T-helper 2 cell treated with Interferon-gamma antibody and Interleukin-4, amounts not matched to agents 5 μg/mL and 100 μg/mL, for 36 hours (primary cell): ENCODE data around the gene OGFOD3.
"Not testable (repeated sequence)": the region's sequence is repeated elsewhere in the genome, so short reads cannot be mapped to it uniquely, and the experiment has no call there.

Experiments
- DNase-seq: peaks from one replicate; pipeline ENCODE4 v3.0.0; 2021; ENCODE audit warnings: low spot score
- H3K27ac Mint-ChIP-seq: one replicate; pipeline ENCODE4 v1.8.0; 2021; ENCODE audit warnings: mild to moderate bottlenecking, mixed read lengths
- H3K27me3 Mint-ChIP-seq: one replicate; pipeline ENCODE4 v1.8.0; 2021; ENCODE audit warnings: low read depth, mixed read lengths
- H3K36me3 Mint-ChIP-seq: one replicate; pipeline ENCODE4 v1.8.0; 2021; ENCODE audit warnings: low read depth, mixed read lengths
- H3K4me1 Mint-ChIP-seq: one replicate; pipeline ENCODE4 v1.8.0; 2021; ENCODE audit warnings: low read depth, mixed read lengths
- H3K4me3 Mint-ChIP-seq: one replicate; pipeline ENCODE4 v1.8.0; 2022; ENCODE audit warnings: mild to moderate bottlenecking, moderate library complexity, mixed read lengths
- H3K9me3 Mint-ChIP-seq: one replicate; pipeline ENCODE4 v1.8.0; 2021; ENCODE audit warnings: mixed read lengths

The OGFOD3 gene, protein sequence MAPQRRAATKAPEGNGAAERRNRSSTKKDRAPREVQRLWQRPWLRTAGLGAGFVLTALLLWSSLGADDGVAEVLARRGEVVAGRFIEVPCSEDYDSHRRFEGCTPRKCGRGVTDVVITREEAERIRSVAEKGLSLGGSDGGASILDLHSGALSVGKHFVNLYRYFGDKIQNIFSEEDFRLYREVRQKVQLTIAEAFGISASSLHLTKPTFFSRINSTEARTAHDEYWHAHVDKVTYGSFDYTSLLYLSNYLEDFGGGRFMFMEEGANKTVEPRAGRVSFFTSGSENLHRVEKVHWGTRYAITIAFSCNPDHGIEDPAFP

DNA sequence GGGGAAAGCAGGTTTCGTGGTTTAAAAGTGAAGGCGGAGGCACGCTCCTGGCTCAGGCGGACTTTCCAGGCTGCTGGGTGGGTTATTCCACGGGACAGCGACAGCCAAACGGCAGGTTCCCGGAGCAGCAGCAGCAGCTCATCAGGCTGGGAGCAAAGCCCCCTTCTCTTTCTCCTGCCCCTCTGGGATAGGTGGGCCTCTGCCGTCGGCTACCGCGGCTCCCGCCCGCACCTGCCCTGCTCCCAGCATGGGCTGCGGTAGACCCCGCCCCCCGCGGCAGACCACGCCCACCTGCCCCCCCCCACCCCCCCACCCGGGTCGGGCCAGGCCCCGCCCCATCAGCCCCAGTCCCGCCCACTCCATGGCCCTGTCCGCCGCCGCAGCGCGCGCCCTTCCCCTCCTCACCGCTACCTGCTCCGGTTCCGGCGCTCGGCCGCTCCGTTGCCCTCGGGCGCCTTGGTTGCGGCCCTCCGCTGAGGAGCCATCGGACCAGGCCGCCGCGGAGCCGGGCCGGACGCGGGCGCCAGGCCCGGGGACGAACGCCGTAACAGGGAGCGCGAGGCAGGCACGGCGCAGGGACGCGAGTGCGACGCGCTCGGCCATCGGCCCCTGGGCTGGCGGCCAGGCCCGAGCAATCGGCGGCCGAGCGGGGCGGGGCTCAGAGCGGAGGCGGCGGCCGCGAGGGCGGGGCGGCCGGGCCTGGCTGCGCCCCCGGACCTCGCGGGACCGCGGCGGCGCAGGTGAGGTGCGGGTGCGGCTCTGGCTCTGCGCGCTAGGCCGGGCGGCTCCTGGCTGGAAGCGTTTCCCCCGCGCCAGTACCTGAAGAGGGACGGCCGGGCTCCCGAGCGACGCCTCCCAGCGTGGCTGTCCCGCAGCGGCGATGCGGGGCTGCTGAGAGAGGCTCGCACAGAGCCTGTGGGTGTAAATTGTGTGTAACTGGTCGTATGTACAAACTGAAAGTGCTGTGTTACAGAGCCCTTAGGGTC is at the start of gene OGFOD3, which contains the start of gene HEXD:
TSS of gene OGFOD3 (minus strand) at position 586 of the 986 bp plus-strand sequence. CDS start at position 485, 101 bp downstream.
TSS of gene HEXD (plus strand) at position 347 of the 986 bp plus-strand sequence. CDS start 1,453 bp downstream, outside the sequence.
- peak; percentile 90 for DNase-seq
- Mint-ChIP-seq H3K27ac (peak within 1 kb of the TSS; percentile 87), H3K36me3 (peaks cover 32% of the 10 kb centered on the region), H3K9me3 (no peaks in the 10 kb centered on the region), H3K4me3 (peak within 1 kb of the TSS; percentile 80), H3K4me1 (peaks cover 22% of the 10 kb centered on the region), H3K27me3 (no peaks in the 10 kb centered on the region)

DNA sequence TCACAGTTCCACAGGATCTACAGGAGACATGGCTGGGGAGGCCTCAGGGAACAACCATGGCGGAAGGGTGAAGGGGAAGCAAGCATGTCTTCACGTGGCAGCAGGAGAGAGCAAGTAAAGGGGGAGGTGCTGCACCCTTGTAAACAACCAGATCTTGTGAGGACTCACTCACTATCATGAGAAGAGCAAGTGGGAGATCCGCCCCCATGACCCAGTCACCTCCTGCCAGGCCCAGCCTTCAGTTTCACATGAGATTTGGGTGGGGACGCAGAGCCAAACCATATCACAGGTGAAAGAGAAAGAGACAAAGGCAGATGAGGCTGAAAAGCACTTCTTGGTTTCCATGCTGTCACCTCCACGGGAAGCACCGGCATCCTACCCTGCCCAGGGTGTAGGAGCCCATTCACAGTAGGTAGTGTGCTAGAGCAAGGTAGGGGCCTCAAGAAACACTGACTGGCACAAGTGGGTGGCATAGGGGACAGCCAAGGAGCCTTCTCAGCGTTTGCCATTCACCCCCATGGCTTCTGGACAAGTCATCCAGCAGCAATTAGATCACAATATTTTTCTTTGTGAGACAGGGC is 46.7 kb upstream of the OGFOD3 start:
- no peak for DNase-seq
- Mint-ChIP-seq H3K27me3 (no peaks in the 10 kb centered on the region), H3K36me3 (peaks cover 66% of the 10 kb centered on the region), H3K9me3 (no peaks in the 10 kb centered on the region), H3K27ac (peak overlapping the region; percentile 76), H3K4me1 (peaks cover 20% of the 10 kb centered on the region), H3K4me3 (no peak overlapping the region)

DNA sequence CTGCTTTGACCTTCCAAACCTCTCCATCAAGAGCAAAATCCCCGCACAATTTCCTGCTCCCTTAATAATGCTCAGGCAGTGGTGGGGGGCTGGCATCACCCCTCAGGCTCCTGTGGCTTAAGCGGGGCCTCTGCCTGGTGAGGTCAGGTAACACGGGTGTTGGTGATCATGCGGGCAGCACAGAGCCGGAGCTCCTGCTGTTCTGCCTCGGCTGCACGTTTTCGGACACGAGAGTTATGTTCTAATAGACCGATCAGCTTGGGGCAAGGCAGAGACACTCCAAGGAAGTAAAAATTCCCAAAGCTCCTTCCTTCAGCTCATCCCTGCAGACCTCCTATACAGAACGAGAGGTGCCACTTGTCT is 46.2 kb upstream of the OGFOD3 start:
- Mint-ChIP-seq H3K4me3 (no peak overlapping the region), H3K27me3 (no peaks in the 10 kb centered on the region), H3K36me3 (peaks cover 65% of the 10 kb centered on the region), H3K9me3 (no peaks in the 10 kb centered on the region), H3K4me1 (peaks cover 22% of the 10 kb centered on the region), H3K27ac (no peak overlapping the region)
- no peak for DNase-seq

DNA sequence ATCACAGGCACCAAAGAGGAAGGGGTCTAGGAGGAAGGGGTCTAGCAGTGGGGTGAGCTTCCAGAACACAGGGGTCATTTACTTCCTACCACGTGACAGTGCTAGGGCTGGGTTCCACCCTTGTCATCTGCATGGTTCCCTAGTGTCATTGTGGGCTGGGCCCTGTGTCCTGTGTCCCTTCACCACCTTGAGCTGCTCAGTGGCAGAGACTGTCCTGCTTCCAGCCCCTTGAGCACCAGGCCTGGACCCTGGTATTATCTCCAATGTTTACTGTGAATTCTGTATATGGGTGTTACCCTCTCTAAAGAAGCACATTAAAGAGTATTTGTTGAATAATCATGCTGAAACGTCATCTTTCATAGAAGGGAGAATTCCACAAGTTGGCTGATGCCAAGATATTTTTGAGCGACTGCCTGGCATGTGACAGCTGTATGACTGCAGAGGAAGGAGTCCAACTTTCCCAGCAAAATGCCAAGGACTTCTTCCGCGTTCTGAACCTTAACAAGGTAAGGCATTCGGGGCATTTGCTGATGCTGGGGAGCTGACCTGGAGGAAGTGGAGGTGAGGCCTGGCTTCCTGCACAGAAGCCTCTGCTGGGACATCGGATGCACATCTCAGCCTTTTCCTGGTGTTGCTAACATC is 45.7 kb upstream of the OGFOD3 start:
- no peak overlapping the region for H3K27ac Mint-ChIP-seq
- H3K9me3 Mint-ChIP-seq: no peaks in the 10 kb centered on the region
- no peak overlapping the region for H3K4me3 Mint-ChIP-seq
- H3K27me3 Mint-ChIP-seq: no peaks in the 10 kb centered on the region
- peaks cover 64% of the 10 kb centered on the region for H3K36me3 Mint-ChIP-seq
- no peak for DNase-seq
- peaks cover 26% of the 10 kb centered on the region for H3K4me1 Mint-ChIP-seq

DNA sequence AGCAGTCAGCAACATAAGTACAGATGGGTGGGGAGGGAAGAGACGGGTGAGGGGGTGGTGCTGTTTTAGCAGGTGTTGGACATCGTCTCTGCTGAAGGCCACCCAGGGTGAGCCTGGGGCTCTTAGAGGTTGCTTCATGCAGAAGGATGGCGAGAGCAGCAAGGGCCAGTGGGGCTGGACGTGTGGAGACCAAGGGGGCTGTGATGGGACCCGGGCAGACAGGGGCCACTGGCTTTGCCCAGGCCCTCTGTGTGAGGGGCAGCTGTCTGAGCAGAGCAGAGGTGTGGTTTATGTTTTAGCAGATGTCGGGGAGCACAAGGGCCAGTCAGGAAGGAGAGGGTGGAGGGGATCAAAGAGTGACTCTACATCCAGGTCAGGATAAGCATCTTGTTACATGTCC is 45.0 kb upstream of the OGFOD3 start:
- peak overlapping the region; percentile 22 for H3K27ac Mint-ChIP-seq
- DNase-seq: no peak
- H3K27me3 Mint-ChIP-seq: no peaks in the 10 kb centered on the region
- H3K9me3 Mint-ChIP-seq: no peaks in the 10 kb centered on the region
- no peak overlapping the region for H3K4me3 Mint-ChIP-seq
- H3K36me3 Mint-ChIP-seq: peaks cover 57% of the 10 kb centered on the region
- H3K4me1 Mint-ChIP-seq: peaks cover 23% of the 10 kb centered on the region

DNA sequence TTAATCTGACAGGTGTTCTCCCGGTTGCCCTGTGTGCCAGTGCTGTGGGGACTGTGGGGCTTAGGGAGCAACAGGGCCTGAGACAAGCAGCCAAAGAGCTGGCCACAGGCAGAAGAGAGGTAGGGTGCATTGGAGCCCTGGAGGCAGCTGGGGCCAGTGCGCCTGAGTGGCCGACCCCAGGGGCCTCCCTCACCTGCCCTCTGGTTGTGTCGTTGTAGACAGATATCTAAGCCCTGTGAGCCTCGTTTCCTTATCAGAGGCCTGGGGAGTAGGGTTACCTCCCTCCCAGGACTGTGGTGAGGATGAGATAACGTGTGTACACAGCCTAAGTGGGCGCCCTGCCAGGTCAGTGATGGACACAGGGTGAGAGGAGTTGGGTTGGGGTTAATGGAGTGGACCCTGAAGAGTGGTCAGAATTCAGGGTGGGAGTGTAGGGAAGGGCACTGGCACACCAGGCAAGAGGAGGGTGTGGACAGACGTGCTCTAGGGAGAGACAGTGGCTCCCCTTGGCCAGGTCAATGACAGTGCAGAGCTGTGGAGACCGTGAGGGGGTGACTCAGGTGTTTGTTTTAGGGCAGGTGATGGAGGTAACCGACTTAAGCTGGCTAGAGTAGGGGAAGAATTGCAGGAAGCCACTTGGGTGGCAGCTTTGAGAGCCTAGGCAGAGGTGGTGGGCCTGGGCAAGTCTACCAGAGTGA is 43.6 kb upstream of the OGFOD3 start:
- DNase-seq: no peak
- H3K4me1 Mint-ChIP-seq: peaks cover 31% of the 10 kb centered on the region
- no peaks in the 10 kb centered on the region for H3K27me3 Mint-ChIP-seq
- no peak overlapping the region for H3K4me3 Mint-ChIP-seq
- peak overlapping the region; percentile 46 for H3K27ac Mint-ChIP-seq
- H3K9me3 Mint-ChIP-seq: no peaks in the 10 kb centered on the region
- H3K36me3 Mint-ChIP-seq: peaks cover 59% of the 10 kb centered on the region

DNA sequence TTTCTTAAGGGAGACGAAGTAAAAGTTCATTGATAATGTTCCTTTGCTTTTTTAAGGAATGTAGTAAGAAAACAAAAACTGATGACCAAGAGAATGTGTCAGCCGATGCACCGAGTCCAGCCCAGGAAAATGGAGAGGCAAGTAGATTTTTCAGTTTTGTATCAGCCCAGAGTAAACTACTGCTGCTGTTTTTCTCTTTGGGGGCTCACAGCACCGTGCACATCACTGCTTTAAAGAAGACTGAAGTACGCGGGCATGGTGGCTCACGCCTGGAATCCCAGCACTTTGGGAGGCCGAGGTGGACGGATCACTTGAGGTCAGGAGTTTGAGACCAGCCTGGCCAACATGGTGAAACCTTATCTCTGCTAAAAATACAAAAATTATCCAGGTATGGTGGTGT is 41.5 kb upstream of the OGFOD3 start:
- H3K4me3 Mint-ChIP-seq: peak overlapping the region; percentile 32
- not testable (repeated sequence) for H3K27me3 Mint-ChIP-seq, DNase-seq, H3K27ac Mint-ChIP-seq, H3K9me3 Mint-ChIP-seq
- peaks cover 30% of the 10 kb centered on the region for H3K4me1 Mint-ChIP-seq
- H3K36me3 Mint-ChIP-seq: peaks cover 45% of the 10 kb centered on the region

DNA sequence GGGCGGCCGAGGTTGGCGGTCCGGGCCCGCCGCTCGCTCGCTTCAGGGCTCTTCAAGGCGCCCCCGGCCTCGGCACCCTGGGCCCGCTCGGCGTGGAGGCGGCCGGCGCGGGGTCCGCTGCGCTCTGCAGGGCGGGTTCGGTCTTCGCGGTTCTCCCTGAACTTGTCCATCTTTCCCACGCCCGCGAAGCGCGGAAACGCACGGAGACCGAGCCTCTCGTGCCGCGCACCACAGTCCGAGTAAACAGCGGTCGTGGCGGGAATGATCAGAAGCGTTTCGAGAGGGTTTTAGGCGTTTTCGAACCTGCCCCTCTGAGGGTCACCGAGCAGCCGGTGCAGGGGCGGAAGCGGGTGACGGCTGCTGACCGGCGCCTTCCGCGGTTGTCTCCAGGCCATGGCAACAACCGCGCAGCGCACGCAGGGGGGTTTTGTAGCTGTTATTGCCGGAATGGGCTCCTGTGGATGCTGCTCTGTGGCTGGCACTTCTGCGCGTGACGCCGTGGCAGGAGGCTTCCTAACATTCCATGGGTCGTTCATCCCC is 40.6 kb upstream of the OGFOD3 start:
- Mint-ChIP-seq H3K36me3 (peaks cover 37% of the 10 kb centered on the region), H3K4me3 (peak overlapping the region; percentile 93), H3K9me3 (peaks cover 3% of the 10 kb centered on the region), H3K27me3 (no peaks in the 10 kb centered on the region), H3K27ac (peak overlapping the region; percentile 84), H3K4me1 (peaks cover 26% of the 10 kb centered on the region)
- peak; percentile 39 for DNase-seq

DNA sequence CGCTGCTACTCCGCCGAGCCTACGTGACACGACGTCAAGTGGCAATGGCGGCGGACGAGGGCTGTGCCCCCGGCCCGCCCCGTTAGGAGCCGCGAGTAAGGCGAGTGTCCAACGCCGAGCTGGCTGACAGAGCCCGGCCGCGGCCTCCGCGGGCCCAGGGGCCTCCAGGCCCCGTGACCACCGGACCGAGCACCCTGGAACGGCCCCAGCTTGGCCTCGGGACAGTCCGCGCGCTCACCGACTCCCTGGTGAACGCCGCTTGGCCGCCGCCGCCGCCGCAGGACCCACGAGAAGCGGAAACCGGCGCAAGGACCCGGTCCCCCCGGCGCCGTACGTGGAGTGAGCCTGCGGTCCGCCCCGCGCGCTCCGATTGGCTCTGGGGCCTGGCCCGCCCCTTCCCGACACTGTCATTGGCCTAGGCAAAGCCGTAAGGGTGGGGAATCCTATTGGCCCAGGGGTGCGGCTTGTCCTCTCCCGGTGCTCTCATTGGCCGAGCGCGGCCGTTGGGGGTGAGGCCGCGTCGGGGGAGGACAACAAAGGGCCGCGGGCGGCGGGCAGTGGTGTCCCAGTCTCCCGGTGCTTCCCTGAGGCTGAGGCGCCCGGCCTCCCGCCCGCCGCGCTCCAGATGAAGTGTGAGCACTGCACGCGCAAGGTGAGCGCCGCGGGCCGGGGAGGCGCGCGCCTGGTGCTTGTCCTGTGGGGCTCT is 39.9 kb upstream of the OGFOD3 start, which contains the start of gene NARF:
TSS of gene NARF (plus strand) at position 563 of the 706 bp plus-strand sequence. CDS start at position 626, 63 bp downstream.
- Mint-ChIP-seq H3K9me3 (peaks cover 3% of the 10 kb centered on the region), H3K27me3 (no peaks in the 10 kb centered on the region), H3K36me3 (peaks cover 31% of the 10 kb centered on the region), H3K4me1 (peaks cover 26% of the 10 kb centered on the region), H3K27ac (peak within 1 kb of the TSS; percentile 97), H3K4me3 (peak within 1 kb of the TSS; percentile 93)
- DNase-seq: peak; percentile 99

DNA sequence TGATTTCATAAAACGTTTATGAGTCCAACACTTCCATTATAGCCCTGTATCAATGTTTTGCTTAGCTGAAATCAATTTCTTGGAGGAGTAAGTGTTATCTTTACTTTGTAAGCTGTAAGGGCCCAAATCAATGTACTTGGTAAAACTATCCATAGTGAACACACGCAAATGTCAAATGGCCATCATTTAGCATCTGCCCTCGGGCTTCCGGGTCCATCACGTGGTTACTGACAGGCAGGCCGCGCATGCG is 39.5 kb upstream of the OGFOD3 start:
- DNase-seq: no peak
- Mint-ChIP-seq H3K36me3 (peaks cover 28% of the 10 kb centered on the region), H3K27ac (peak overlapping the region; percentile 97), H3K9me3 (peaks cover 3% of the 10 kb centered on the region), H3K4me3 (peak overlapping the region; percentile 89), H3K27me3 (no peaks in the 10 kb centered on the region), H3K4me1 (peaks cover 26% of the 10 kb centered on the region)

DNA sequence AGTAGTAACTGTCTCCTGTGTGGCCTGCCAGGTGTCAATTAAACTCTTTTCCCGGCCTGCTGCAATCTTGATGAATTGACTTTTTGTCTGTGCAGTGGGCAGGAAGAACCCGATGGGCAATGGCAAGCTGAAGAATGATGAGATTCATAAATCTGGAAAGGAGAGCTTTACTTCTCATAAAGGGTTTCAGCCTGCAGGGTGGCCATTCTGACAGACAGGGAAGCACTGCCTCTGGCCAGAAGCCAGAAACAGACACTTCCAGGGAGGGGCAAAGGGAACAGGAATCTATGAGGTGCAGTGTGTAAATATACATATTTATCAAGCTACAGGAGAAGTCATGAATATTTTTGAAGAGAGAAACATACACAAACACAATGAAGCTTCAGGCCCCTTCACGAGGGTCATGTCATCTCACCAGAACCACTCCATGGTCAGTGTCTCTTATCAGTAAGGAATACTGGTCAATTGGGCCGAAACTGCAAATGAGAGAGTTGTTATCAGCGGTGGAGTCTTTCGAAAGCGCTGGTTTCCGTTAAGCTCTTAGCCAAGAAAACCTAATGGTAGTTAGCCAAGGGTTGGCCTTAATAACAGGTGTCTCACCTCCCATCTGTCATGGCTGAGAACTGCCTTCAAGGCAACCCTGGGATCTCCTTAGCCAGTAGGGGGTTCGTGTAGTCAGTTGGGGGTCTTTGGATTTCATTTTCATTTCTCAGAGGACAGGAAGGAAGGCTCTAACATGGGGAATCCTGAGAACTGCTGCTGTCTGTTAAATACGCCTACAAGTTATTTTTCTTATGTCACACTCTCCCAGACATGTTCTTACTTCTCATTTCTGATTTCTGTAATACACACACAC is 38.9 kb upstream of the OGFOD3 start:
- peaks cover 28% of the 10 kb centered on the region for H3K36me3 Mint-ChIP-seq
- peak overlapping the region; percentile 97 for H3K27ac Mint-ChIP-seq
- DNase-seq: no peak
- peak overlapping the region; percentile 89 for H3K4me3 Mint-ChIP-seq
- peaks cover 24% of the 10 kb centered on the region for H3K4me1 Mint-ChIP-seq
- H3K9me3 Mint-ChIP-seq: peaks cover 6% of the 10 kb centered on the region
- no peaks in the 10 kb centered on the region for H3K27me3 Mint-ChIP-seq

DNA sequence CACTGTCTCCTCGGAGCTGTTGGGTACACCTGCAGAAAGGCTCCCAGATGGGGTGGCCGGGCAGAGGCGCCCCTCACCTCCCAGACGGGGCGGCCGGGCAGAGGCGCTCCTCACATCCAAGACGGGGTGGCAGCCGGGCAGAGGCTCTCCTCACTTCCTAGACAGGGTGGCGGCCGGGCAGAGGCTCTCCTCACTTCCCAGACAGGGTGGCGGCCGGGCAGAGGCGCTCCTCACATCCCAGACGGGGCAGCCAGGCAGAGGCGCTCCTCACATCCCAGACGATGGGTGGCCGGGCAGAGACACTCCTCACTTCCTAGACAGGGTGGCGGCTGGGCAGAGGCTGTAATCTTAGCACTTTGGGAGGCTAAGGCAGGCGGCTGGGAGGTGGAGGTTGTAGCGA is 35.3 kb upstream of the OGFOD3 start:
- not testable (repeated sequence) for DNase-seq, H3K27ac Mint-ChIP-seq, H3K27me3 Mint-ChIP-seq, H3K9me3 Mint-ChIP-seq, H3K4me3 Mint-ChIP-seq
- Mint-ChIP-seq H3K4me1 (peaks cover 36% of the 10 kb centered on the region), H3K36me3 (peaks cover 25% of the 10 kb centered on the region)
